GM19463 (cell line): ENCODE measurements around the gene CCNL1.
"Not testable (repeated sequence)": the region's sequence is repeated elsewhere in the genome, so short reads cannot be mapped to it uniquely, and the experiment has no call there.

Source experiments
- ATAC-seq: cut with Tn5 transposase; IDR thresholded peaks from one replicate; pipeline ENCODE4 v1.9.1; 2021; ENCODE audit warnings: mild to moderate bottlenecking, moderate library complexity; ENCODE audit not compliant: unreplicated experiment

The CCNL1 gene

GRCh38 chr3:157159762-157160657 is at the start of gene CCNL1:
TSS of gene CCNL1 (minus strand) at chr3:157160147. CDS start at chr3:157160094, 53 bp downstream.
- ATAC-seq: peak; percentile 75

GRCh38 chr3:157204880-157205279 is 44.9 kb upstream of the CCNL1 start:
- ATAC-seq: no peak

GRCh38 chr3:157204431-157204830 is 44.5 kb upstream of the CCNL1 start:
- no peak for ATAC-seq

GRCh38 chr3:157201648-157202278 is 41.8 kb upstream of the CCNL1 start:
- peak; percentile 69 for ATAC-seq

GRCh38 chr3:157199841-157200240 is 39.9 kb upstream of the CCNL1 start:
- ATAC-seq: no peak

- ATAC-seq: no peak
Measured at GRCh38 chr3:157195965-157196364, 36.0 kb upstream of the CCNL1 start.

GRCh38 chr3:157191149-157191548 is 31.2 kb upstream of the CCNL1 start:
- not testable (repeated sequence) for ATAC-seq

- ATAC-seq: no peak
Measured at GRCh38 chr3:157190380-157190872, 30.5 kb upstream of the CCNL1 start.

GRCh38 chr3:157188391-157188790 is 28.4 kb upstream of the CCNL1 start:
- ATAC-seq: no peak

- no peak for ATAC-seq
Measured at GRCh38 chr3:157182879-157183278, 22.9 kb upstream of the CCNL1 start.

GRCh38 chr3:157180262-157180661 is 20.3 kb upstream of the CCNL1 start:
- ATAC-seq: no peak

- no peak for ATAC-seq
Measured at GRCh38 chr3:157179365-157179803, 19.4 kb upstream of the CCNL1 start.

- not testable (repeated sequence) for ATAC-seq
Measured at GRCh38 chr3:157178503-157179364, 18.8 kb upstream of the CCNL1 start.

GRCh38 chr3:157177801-157178453 is 18.0 kb upstream of the CCNL1 start:
- ATAC-seq: not testable (repeated sequence)

GRCh38 chr3:157176934-157177333 is 17.0 kb upstream of the CCNL1 start:
- ATAC-seq: no peak

GRCh38 chr3:157175691-157176507 is 16.0 kb upstream of the CCNL1 start:
- ATAC-seq: no peak

- peak; percentile 91 for ATAC-seq
Measured at GRCh38 chr3:157174649-157175498, 14.9 kb upstream of the CCNL1 start.

GRCh38 chr3:157174290-157174648 is 14.3 kb upstream of the CCNL1 start:
- no peak for ATAC-seq

GRCh38 chr3:157173343-157173742 is 13.4 kb upstream of the CCNL1 start:
- ATAC-seq: not testable (repeated sequence)
